Measurements from ENCODE around the gene CHST13.

- TF ChIP-seq CTCF (IDR thresholded peaks at IDR 0.05; ENCODE audit: borderline replicate concordance, extremely low read depth, low read length, poor library complexity, severe bottlenecking), result no peak
- no peak for TF ChIP-seq EZH2 (IDR thresholded peaks at IDR 0.05; ENCODE audit: borderline replicate concordance, low read depth, low read length, severe bottlenecking)
Measured at GRCh38 chr3:126515066-126515706, 8.8 kb upstream of the CHST13 start.
